Measurements from ENCODE around the gene TRPV3.
A peak's percentile ranks its signal among the peaks of the same experiment; 100 is the strongest.

TRPV3 gene

DNA sequence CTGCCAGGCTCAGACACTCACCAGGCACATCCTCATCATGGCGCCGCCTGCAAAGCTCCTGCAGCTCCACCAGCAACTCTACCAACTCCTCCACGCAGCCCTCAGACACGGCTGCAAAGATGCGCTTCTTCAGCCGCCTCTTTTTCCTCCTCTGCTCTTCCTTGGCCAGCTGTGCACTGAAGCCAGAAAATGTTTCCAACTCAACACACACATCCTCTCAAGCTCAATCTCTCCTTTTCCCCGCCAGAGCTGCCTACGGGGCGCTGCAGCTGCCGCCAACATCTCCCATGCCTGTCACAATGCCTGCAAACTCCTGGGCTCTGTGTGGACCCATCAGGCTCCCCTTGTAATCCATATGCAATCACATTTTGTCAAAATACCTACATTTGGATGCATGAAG, 14.2 kb downstream of the TRPV3 start:
- POLR2A ChIA-PET (ENCODE audit: low non-redundant PET): no interaction called here

DNA sequence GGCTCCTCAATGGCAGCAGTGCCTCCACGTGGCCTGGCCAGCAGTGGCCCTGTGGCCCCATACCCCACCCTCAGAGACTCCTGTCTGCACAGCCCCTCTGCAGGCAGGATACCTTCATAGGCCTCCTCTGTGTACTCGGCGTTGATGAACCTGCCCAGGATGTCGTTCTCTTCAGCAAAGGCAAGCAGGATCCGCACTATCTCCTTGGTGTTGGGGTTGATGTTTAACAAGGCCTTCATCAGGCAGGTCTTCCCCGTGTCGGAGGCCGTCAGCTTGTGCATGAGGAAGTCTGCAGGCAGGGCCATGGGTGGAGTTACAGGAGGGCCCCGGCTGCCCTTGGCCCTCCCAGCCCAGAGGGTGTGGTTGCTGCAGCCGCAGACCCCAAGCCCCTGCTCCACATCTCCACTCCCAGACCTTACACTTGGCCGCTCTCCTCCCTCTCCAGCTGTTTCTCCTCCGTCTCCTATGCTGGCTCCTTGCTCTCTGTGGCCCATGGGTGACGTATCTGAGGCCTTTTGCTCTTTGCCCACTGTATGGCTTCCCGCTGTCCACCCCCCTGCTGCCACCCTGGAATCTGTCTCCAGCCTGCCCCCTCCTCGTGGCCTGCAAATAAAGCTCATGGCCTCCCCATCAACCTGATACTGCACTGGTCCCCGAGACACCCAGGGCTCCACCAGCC, 15.1 kb downstream of the TRPV3 start:
- CTCF ChIA-PET: interaction anchor here (0.8 kb wide), 1 partner anchor 20 kb away, joined by 3 read pairs; no protein-coding TSS in a partner anchor
- TF ChIP-seq, protein P1, sequence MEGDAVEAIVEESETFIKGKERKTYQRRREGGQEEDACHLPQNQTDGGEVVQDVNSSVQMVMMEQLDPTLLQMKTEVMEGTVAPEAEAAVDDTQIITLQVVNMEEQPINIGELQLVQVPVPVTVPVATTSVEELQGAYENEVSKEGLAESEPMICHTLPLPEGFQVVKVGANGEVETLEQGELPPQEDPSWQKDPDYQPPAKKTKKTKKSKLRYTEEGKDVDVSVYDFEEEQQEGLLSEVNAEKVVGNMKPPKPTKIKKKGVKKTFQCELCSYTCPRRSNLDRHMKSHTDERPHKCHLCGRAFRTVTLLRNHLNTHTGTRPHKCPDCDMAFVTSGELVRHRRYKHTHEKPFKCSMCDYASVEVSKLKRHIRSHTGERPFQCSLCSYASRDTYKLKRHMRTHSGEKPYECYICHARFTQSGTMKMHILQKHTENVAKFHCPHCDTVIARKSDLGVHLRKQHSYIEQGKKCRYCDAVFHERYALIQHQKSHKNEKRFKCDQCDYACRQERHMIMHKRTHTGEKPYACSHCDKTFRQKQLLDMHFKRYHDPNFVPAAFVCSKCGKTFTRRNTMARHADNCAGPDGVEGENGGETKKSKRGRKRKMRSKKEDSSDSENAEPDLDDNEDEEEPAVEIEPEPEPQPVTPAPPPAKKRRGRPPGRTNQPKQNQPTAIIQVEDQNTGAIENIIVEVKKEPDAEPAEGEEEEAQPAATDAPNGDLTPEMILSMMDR (conservative IDR thresholded peaks at IDR 0.05; ENCODE audit: low read depth): no peak
- H3K27ac ChIP-seq: no peak overlapping the region
- DNase-seq (ENCODE audit: low spot score): no peak
- POLR2A ChIA-PET (ENCODE audit: low non-redundant PET): no interaction called here

More for the DNA sequence above, 14.2 kb downstream of the TRPV3 start:
- no peak overlapping the region for H3K27ac ChIP-seq
- TF ChIP-seq, protein P1 (conservative IDR thresholded peaks at IDR 0.05; ENCODE audit: low read depth): no peak
- CTCF ChIA-PET: interaction anchor here (0.8 kb wide), 1 partner anchor 19 kb away, joined by 3 read pairs; no protein-coding TSS in a partner anchor
- DNase-seq (ENCODE audit: low spot score): no peak

DNA sequence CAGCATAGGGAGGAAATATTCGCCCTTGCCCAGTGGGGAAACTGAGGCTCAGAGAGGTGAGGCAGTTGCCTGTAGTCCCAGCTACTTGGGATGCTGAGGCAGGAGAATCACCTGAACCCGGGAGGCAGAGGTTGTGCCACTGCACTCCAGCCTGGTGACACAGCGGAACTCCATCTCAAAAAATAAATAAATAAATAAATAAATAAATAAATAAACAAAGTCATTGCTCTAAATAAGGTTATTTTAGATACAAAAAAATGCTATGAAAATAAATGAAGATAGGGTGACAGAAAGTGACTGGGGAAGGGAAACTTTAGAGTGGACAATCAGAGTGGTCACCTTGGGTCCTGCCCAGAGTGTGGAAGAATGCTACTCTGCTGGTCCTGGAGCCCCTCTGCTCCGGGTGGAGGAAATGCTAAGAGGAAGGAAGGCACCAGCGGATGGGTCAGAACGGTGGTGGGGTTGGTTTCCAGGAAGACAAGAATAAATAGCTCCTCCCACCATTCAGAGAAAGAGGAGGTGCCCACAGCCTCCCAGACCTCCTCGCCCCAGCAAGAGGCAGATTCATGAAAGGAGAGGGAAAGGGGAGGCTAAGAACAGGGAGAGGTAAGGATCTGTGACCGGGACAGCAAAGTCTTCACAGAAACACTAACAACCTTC, 17.6 kb downstream of the TRPV3 start:
- ChIA-PET CTCF (no interaction called here), POLR2A (ENCODE audit: low non-redundant PET) (no interaction called here)
- H3K27ac ChIP-seq: no peak overlapping the region
- TF ChIP-seq, protein P1 (conservative IDR thresholded peaks at IDR 0.05; ENCODE audit: low read depth): no peak
- no peak for DNase-seq (ENCODE audit: low spot score)

DNA sequence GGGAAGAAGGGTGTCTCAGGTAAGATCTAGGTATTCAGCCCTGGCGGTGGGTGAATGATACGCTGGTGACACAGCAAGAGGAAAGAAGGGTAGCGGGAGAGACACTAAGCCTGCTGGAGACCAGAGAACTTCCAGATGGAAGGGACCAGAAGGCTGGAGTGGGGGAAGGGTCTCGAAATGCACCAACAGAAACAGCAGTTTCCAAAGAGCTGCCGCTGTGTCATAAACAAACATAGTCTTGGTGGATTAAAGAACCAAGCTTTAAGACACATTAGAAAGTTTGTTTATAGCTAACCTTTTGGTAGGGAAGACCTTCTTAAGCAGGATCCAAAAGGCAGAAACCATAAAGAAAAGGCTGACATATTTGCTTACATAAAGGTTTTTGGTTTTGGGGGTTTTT, 20.9 kb downstream of the TRPV3 start:
- ChIA-PET CTCF (no interaction called here), POLR2A (ENCODE audit: low non-redundant PET) (no interaction called here)
- TF ChIP-seq, protein P1 (conservative IDR thresholded peaks at IDR 0.05; ENCODE audit: low read depth): no peak
- no peak for DNase-seq (ENCODE audit: low spot score)
- no peak overlapping the region for H3K27ac ChIP-seq

DNA sequence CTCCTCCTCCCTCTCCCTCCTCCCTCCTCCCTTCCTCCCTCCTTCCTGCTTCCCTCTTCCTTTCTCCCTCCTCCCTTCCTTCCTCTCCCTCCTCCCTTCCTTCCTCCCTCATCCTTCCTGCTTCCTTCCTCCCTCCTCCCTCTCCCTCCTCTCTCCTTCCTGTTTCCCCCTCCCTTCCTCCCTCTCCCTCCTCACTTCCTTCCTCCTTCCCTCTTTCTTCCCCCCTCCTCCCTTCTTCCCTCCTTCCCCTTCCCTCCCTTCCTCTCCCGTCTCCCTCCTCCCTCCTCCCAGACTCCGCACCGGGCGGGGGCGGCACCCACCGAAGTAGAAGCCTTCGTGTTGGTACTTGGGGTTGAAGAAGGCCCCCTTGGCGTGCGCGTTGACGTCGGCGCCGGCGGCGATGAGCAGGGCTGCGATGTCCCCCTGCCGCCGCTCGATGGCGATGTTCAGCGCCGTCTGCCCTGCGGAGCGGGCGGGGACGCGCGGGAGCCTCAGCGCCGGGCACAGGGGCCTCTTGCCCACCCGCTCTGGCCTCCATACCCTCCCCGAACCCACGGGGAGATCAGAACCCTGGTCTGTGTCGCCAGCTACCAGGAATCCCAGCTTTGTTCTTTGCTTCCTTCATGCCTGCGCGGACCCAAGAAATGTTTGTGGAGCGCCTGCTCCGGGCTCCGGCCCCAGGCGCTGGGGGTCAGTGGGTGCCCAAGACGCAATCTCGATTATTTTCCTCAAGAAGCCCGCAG, 22.2 kb downstream of the TRPV3 start:
- POLR2A ChIA-PET (ENCODE audit: low non-redundant PET): interaction anchor here (0.5 kb wide), 1 partner anchor 77 kb away, joined by 5 read pairs; no protein-coding TSS in a partner anchor
- CTCF ChIA-PET: no interaction called here
- H3K27ac ChIP-seq: no peak overlapping the region
- no peak for DNase-seq (ENCODE audit: low spot score)
- TF ChIP-seq, protein P1 (conservative IDR thresholded peaks at IDR 0.05; ENCODE audit: low read depth): peak; percentile 53

DNA sequence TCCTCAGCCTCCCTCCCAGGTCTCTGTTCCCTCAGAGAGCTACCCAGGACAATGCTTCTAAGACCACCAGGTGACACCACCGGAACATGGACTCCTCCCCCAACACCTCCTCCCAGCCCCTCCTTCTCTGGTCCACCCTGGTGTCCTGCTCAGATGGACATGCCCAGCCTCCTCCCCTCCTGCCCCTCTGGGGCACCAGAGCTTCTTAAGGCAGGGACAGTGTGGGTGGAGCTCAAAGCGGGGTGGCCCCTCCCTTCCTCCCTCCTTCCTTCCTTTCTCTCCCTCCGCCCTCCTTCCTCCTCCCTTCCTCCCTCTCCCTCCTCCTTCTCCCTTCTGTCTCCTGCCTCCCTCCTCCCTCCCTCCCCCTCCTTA, 22.7 kb downstream of the TRPV3 start:
- CTCF ChIA-PET: interaction anchor here (0.6 kb wide), 1 partner anchor 125 kb away, joined by 3 read pairs; no protein-coding TSS in a partner anchor
- POLR2A ChIA-PET (ENCODE audit: low non-redundant PET): interaction anchor here (0.5 kb wide), 1 partner anchor 77 kb away, joined by 5 read pairs; no protein-coding TSS in a partner anchor
- TF ChIP-seq, protein P1 (conservative IDR thresholded peaks at IDR 0.05; ENCODE audit: low read depth): no peak
- no peak for DNase-seq (ENCODE audit: low spot score)
- H3K27ac ChIP-seq: 0 out of 2 replicates have a peak overlapping the region, but pooled peaks have one; percentile 6
